NCI-H345 treated with DMSO at 0.1 percent for 48 hours (cell line): ENCODE data around the gene PLEKHB1.
"Not testable (repeated sequence)": the region's sequence is repeated elsewhere in the genome, so short reads cannot be mapped to it uniquely, and the experiment has no call there.

Experiments
- DNase-seq: peaks from one replicate; lab custom pipeline; 2025; ENCODE audit not compliant: unreplicated experiment; lab: John Stamatoyannopoulos, UW

The PLEKHB1 gene

GRCh38 chr11:73670808-73671207 lies 24.4 kb downstream of the PLEKHB1 start:
- DNase-seq = no peak

DNA sequence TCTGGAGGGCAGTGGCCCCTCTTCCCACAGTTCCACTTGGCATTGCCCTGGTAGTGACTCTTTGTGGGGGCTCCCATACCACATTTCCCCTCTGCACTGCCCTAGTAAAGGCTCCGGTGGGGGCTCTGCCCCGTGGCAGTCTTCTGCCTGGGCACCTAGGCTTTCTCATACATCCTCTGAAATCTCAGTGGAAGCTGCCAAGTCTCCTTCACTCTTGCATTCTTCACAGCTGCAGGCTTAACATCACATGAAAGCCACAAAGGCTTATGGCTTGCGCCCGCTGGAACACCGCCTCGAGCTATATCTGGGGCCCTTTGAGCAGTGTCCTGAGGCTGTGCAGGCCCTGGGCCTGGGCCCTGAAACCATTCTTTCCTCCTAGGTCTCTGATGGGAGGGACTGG lies 25.3 kb downstream of the PLEKHB1 start:
- no peak for DNase-seq

GRCh38 chr11:73676552-73676951 lies 30.2 kb downstream of the PLEKHB1 start:
- not testable (repeated sequence) for DNase-seq

- no peak for DNase-seq
These were observed 34.3 kb downstream of the PLEKHB1 start for GRCh38 chr11:73680687-73681086.

- no peak for DNase-seq
These were observed 47.6 kb downstream of the PLEKHB1 start for GRCh38 chr11:73693899-73694525.

DNA sequence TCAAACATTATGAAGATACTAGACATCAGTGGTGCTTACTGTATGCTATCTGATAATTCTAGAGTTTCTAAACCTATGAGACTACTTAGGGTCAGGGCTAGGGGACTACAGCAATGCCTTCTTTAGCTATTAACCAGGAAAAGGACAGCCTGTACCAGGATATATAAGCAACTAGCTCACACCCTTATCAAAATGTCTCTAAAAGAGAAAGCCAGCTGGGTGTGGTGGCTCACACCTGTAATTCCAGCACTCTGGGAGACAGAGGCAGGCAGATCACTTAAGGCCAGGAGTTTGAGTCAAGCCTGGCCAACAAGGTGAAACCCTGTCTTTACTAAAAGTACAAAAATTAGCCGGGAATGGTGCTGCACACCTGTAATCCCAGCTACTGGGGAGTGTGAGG lies 58.7 kb downstream of the PLEKHB1 start:
- no peak for DNase-seq

GRCh38 chr11:73710964-73711363 lies 64.6 kb downstream of the PLEKHB1 start:
- DNase-seq = no peak
